ACC112 (cell line): Measurements from ENCODE around the gene LMAN2.
A peak's percentile ranks its signal among the peaks of the same experiment; 100 is the strongest.

ENCODE experiments used
- H2AFZ ChIP-seq: fragments of 200-600 bp; sonication (generic); one replicate; pipeline ENCODE4 v1.6.0; 2017; ENCODE audit warnings: antibody characterized with exemption, low read length; ENCODE audit not compliant: unreplicated experiment
- H3K27ac ChIP-seq: fragments of 200-600 bp; sonication (generic); 2 replicates; pipeline ENCODE4 v1.5.1; 2014; ENCODE audit warnings: low read depth, mild to moderate bottlenecking, antibody characterized with exemption, low read length, moderate library complexity
- H3K27me3 ChIP-seq: fragments of 200-600 bp; sonication (generic); 2 replicates; pipeline ENCODE4 v1.6.1; 2014; ENCODE audit warnings: mild to moderate bottlenecking, antibody characterized with exemption, low read length, moderate library complexity, mixed read lengths; ENCODE audit not compliant: insufficient read depth
- H3K36me3 ChIP-seq: fragments of 200-600 bp; sonication (generic); 2 replicates; pipeline ENCODE4 v1.6.1; 2016; ENCODE audit warnings: mild to moderate bottlenecking, antibody characterized with exemption, low read length, moderate library complexity, mixed read lengths; ENCODE audit not compliant: insufficient read depth
- H3K4me1 ChIP-seq: fragments of 200-600 bp; sonication (generic); one replicate; pipeline ENCODE4 v1.6.1; 2016; ENCODE audit warnings: low read length, mixed read lengths; ENCODE audit not compliant: insufficient read depth, unreplicated experiment, control insufficient read depth
- H3K4me3 ChIP-seq: fragments of 200-600 bp; sonication (generic); 2 replicates; pipeline ENCODE4 v1.5.1; 2014; ENCODE audit warnings: mild to moderate bottlenecking, low read depth, low read length
- H3K79me2 ChIP-seq: fragments of 200-600 bp; sonication (generic); one replicate; pipeline ENCODE4 v1.6.0; 2016; ENCODE audit warnings: low read length; ENCODE audit not compliant: control insufficient read depth, unreplicated experiment, insufficient read depth

The LMAN2 gene

GRCh38 chr5:177355868-177356168 is 4.3 kb upstream of the LMAN2 start:
- Histone ChIP-seq H3K79me2 (peaks cover 6% of the 10 kb centered on the region), H3K27me3 (no peaks in the 10 kb centered on the region), H2AFZ (no peak overlapping the region), H3K27ac (no peak overlapping the region), H3K4me1 (peaks cover under 1% of the 10 kb centered on the region), H3K36me3 (no peaks in the 10 kb centered on the region), H3K4me3 (no peak overlapping the region)

- H3K27ac ChIP-seq, result no peak overlapping the region
- no peaks in the 10 kb centered on the region for H3K27me3 ChIP-seq
- no peak overlapping the region for H3K4me3 ChIP-seq
- no peak overlapping the region for H2AFZ ChIP-seq
- H3K79me2 ChIP-seq, result peaks cover 11% of the 10 kb centered on the region
- no peaks in the 10 kb centered on the region for H3K36me3 ChIP-seq
- peaks cover 5% of the 10 kb centered on the region for H3K4me1 ChIP-seq
Measured at GRCh38 chr5:177355162-177355867, 3.8 kb upstream of the LMAN2 start.

GRCh38 chr5:177354711-177355110 is 3.2 kb upstream of the LMAN2 start:
- Histone ChIP-seq H3K4me1 (peaks cover 11% of the 10 kb centered on the region), H3K27me3 (no peaks in the 10 kb centered on the region), H3K79me2 (peaks cover 17% of the 10 kb centered on the region), H3K4me3 (no peak overlapping the region), H3K27ac (no peak overlapping the region), H3K36me3 (no peaks in the 10 kb centered on the region), H2AFZ (no peak overlapping the region)

- Histone ChIP-seq H3K27me3 (no peaks in the 10 kb centered on the region), H3K4me1 (peaks cover 15% of the 10 kb centered on the region), H3K4me3 (no peak overlapping the region), H3K36me3 (no peaks in the 10 kb centered on the region), H2AFZ (no peak overlapping the region), H3K79me2 (peaks cover 22% of the 10 kb centered on the region), H3K27ac (no peak overlapping the region)
Measured at GRCh38 chr5:177354256-177354655, 2.8 kb upstream of the LMAN2 start.

GRCh38 chr5:177353093-177353492 is 1.6 kb upstream of the LMAN2 start:
- H3K4me3 ChIP-seq, result no peak overlapping the region
- H3K27ac ChIP-seq, result no peak overlapping the region
- H3K4me1 ChIP-seq, result peaks cover 15% of the 10 kb centered on the region
- H3K79me2 ChIP-seq, result peaks cover 30% of the 10 kb centered on the region
- H3K27me3 ChIP-seq, result no peaks in the 10 kb centered on the region
- H2AFZ ChIP-seq, result no peak overlapping the region
- no peaks in the 10 kb centered on the region for H3K36me3 ChIP-seq

GRCh38 chr5:177350776-177351391 is 584 bp downstream of the LMAN2 start:
- Histone ChIP-seq H3K27ac (peak overlapping the region; percentile 86), H3K4me3 (peak overlapping the region; percentile 98), H3K4me1 (peaks cover 15% of the 10 kb centered on the region), H3K79me2 (peaks cover 52% of the 10 kb centered on the region), H2AFZ (peak overlapping the region; percentile 95), H3K27me3 (no peaks in the 10 kb centered on the region), H3K36me3 (peaks cover 4% of the 10 kb centered on the region; the same call in 1 of the 2 replicates)

- Histone ChIP-seq H3K36me3 (peaks cover 4% of the 10 kb centered on the region; the same call in 1 of the 2 replicates), H3K4me3 (peak overlapping the region; percentile 98)
Measured at GRCh38 chr5:177349762-177350161, 1.7 kb downstream of the LMAN2 start.

GRCh38 chr5:177349362-177349647 is 2.2 kb downstream of the LMAN2 start:
- Histone ChIP-seq H3K79me2 (peaks cover 60% of the 10 kb centered on the region), H3K4me3 (peak overlapping the region; percentile 98; the same call in 1 of the 2 replicates), H3K27me3 (no peaks in the 10 kb centered on the region), H2AFZ (no peak overlapping the region), H3K27ac (no peak overlapping the region), H3K4me1 (peaks cover 15% of the 10 kb centered on the region), H3K36me3 (peaks cover 4% of the 10 kb centered on the region; the same call in 1 of the 2 replicates)

More at GRCh38 chr5:177349762-177350161, 1.7 kb downstream of the LMAN2 start:
- no peak overlapping the region for H3K27ac ChIP-seq
- no peak overlapping the region for H2AFZ ChIP-seq
- peaks cover 59% of the 10 kb centered on the region for H3K79me2 ChIP-seq
- H3K4me1 ChIP-seq, result peaks cover 15% of the 10 kb centered on the region
- no peaks in the 10 kb centered on the region for H3K27me3 ChIP-seq

GRCh38 chr5:177347699-177348098 is 3.8 kb downstream of the LMAN2 start:
- Histone ChIP-seq H3K27ac (no peak overlapping the region), H3K36me3 (peaks cover 4% of the 10 kb centered on the region; the same call in 1 of the 2 replicates), H3K79me2 (peaks cover 66% of the 10 kb centered on the region), H2AFZ (no peak overlapping the region), H3K27me3 (no peaks in the 10 kb centered on the region), H3K4me1 (peaks cover 15% of the 10 kb centered on the region), H3K4me3 (no peak overlapping the region)

- peaks cover 15% of the 10 kb centered on the region for H3K4me1 ChIP-seq
- no peak overlapping the region for H3K27ac ChIP-seq
- no peaks in the 10 kb centered on the region for H3K27me3 ChIP-seq
- no peak overlapping the region for H3K4me3 ChIP-seq
- H2AFZ ChIP-seq, result no peak overlapping the region
- H3K36me3 ChIP-seq, result peaks cover 4% of the 10 kb centered on the region; the same call in 1 of the 2 replicates
- H3K79me2 ChIP-seq, result peaks cover 66% of the 10 kb centered on the region
Measured at GRCh38 chr5:177346820-177347219, 4.6 kb downstream of the LMAN2 start.

GRCh38 chr5:177344891-177345290 is 6.6 kb downstream of the LMAN2 start:
- Histone ChIP-seq H3K79me2 (peaks cover 51% of the 10 kb centered on the region), H3K27ac (no peak overlapping the region), H2AFZ (no peak overlapping the region), H3K4me1 (peaks cover 5% of the 10 kb centered on the region), H3K27me3 (no peaks in the 10 kb centered on the region), H3K36me3 (peaks cover 4% of the 10 kb centered on the region; the same call in 1 of the 2 replicates), H3K4me3 (no peak overlapping the region)
